C4-2B (cell line): Measurements from ENCODE around the gene ATXN1.

Experiments used
- ZFX ChIP-seq: fragments of 450-650 bp; IDR thresholded peaks from 2 replicates; pipeline ENCODE4 v1.6.1; 2017
- TF ChIP-seq, protein P1 (sequence below): fragments of 450-650 bp; conservative IDR thresholded peaks from 2 replicates; pipeline ENCODE4 v1.5.1; 2017; ENCODE audit warnings: mild to moderate bottlenecking

DNA sequence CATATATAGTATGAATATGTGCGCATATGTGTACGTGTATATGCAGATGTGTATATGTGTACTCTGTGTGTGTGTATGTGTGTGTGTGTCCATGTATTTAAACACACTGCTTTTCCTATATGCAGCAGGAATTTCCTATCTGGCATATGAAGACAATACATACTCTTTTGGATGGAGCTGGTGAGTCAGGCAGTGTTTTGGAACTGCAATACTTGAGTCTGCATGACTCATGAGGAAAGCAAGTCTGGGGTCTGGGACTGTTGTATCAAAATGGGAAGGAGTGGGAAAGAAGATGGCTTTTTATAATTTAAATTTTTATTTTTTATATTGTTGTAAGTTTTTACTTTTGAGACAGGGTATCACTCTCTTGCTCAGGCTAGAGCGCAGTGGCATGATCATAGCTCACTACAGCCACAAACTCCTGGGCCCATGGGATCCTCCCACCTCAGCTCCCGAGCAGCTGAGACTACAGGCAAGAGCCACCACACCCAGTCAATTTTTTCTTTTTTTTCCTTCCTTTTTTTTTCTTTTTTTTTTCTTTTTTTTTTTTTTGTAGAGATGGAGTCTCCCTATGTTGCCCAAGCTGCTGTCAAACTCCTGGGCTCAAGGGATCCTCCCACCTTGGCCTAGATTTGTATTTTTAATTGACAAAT lies 72.2 kb downstream of the ATXN1 start:
- TF ChIP-seq, protein P1, sequence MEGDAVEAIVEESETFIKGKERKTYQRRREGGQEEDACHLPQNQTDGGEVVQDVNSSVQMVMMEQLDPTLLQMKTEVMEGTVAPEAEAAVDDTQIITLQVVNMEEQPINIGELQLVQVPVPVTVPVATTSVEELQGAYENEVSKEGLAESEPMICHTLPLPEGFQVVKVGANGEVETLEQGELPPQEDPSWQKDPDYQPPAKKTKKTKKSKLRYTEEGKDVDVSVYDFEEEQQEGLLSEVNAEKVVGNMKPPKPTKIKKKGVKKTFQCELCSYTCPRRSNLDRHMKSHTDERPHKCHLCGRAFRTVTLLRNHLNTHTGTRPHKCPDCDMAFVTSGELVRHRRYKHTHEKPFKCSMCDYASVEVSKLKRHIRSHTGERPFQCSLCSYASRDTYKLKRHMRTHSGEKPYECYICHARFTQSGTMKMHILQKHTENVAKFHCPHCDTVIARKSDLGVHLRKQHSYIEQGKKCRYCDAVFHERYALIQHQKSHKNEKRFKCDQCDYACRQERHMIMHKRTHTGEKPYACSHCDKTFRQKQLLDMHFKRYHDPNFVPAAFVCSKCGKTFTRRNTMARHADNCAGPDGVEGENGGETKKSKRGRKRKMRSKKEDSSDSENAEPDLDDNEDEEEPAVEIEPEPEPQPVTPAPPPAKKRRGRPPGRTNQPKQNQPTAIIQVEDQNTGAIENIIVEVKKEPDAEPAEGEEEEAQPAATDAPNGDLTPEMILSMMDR = no peak
- TF ChIP-seq ZFX = no peak
